M059J (cell line): ENCODE results near the gene GGT7. TPM values are rescaled to one million over a fixed set of nuclear protein-coding genes. Genes with fewer than 3 reads are reported as not detected.
A peak's percentile ranks its signal among the peaks of the same experiment; 100 is the strongest.
"Not testable (repeated sequence)": the region's sequence is repeated elsewhere in the genome, so short reads cannot be mapped to it uniquely, and the experiment has no call there.

Experiments
- DNase-seq: peaks from one replicate; pipeline ENCODE4 v3.0.0-alpha.2; 2012; ENCODE audit warnings: low read depth
- total RNA-seq: library from RNA; depleted of rRNA; stranded (reverse); fragments of >200 nt; shearing (Covaris generic); gene quantifications from 2 replicates; pipeline ENCODE4 v1.2.3, GENCODE V29; 2014

GGT7 gene
- total RNA-seq, 1 experiment from 2014 or later, result 2.1 TPM

- no peak for DNase-seq
These were observed 9.0 kb upstream of the GGT7 start for GRCh38 chr20:34881689-34882088.

GRCh38 chr20:34880971-34881370 lies 8.3 kb upstream of the GGT7 start:
- not testable (repeated sequence) for DNase-seq

GRCh38 chr20:34880215-34880850 lies 7.7 kb upstream of the GGT7 start:
- DNase-seq, result no peak

- DNase-seq, result no peak
These were observed 4.0 kb upstream of the GGT7 start, which contains the start of gene ACSS2 for GRCh38 chr20:34876406-34877282. Gene ACSS2, plus strand, starts transcription at chr20:34876612. Its CDS starts 34 bp downstream, at chr20:34876646.

- DNase-seq, result peak; percentile 99
These were observed 3.2 kb upstream of the GGT7 start for GRCh38 chr20:34875642-34876405.

GRCh38 chr20:34874094-34874654 lies 1.5 kb upstream of the GGT7 start:
- DNase-seq, result peak; percentile 91

- DNase-seq, result no peak
These were observed 982 bp upstream of the GGT7 start for GRCh38 chr20:34873583-34874093.

- no peak for DNase-seq
These were observed 562 bp downstream of the GGT7 start for GRCh38 chr20:34871966-34872621.

GRCh38 chr20:34871320-34871926 lies 1.2 kb downstream of the GGT7 start:
- DNase-seq, result no peak

- no peak for DNase-seq
These were observed 8.4 kb downstream of the GGT7 start for GRCh38 chr20:34864216-34864615.

GRCh38 chr20:34863421-34863965 lies 9.2 kb downstream of the GGT7 start:
- DNase-seq, result no peak

GRCh38 chr20:34862724-34863123 lies 9.9 kb downstream of the GGT7 start:
- no peak for DNase-seq

- no peak for DNase-seq
These were observed 11.1 kb downstream of the GGT7 start for GRCh38 chr20:34861386-34862084.

GRCh38 chr20:34859826-34860545 lies 12.7 kb downstream of the GGT7 start:
- DNase-seq, result no peak

GRCh38 chr20:34859367-34859766 lies 13.3 kb downstream of the GGT7 start:
- no peak for DNase-seq

GRCh38 chr20:34852298-34852697 lies 20.4 kb downstream of the GGT7 start:
- DNase-seq, result no peak

GRCh38 chr20:34850969-34851368 lies 21.7 kb downstream of the GGT7 start:
- DNase-seq, result peak; percentile 26

GRCh38 chr20:34849778-34850177 lies 22.9 kb downstream of the GGT7 start:
- DNase-seq, result no peak

GRCh38 chr20:34848597-34848996 lies 24.1 kb downstream of the GGT7 start:
- DNase-seq, result no peak
